Glomerular endothelial cell (primary cell): ENCODE results near the gene PRR14L. TPM values are rescaled to one million over a fixed set of nuclear protein-coding genes. Genes with fewer than 3 reads are reported as not detected.

Experiments
- DNase-seq: peaks from one replicate; pipeline ENCODE4 v3.0.0-alpha.2; 2011; ENCODE audit warnings: low read depth, low spot score; ENCODE audit errors: extremely low read depth
- total RNA-seq: library from RNA; depleted of rRNA; stranded (reverse); fragments of >200 nt; gene quantifications from 2 replicates; pipeline ENCODE4 v1.2.3, GENCODE V29; 2015

Gene PRR14L
- total RNA-seq, 1 donor from 2014 or later: 37.2 TPM

- DNase-seq: no peak
These were observed 102.9 kb downstream of the PRR14L start for GRCh38 chr22:31647066-31647465.

GRCh38 chr22:31646186-31647019, 103.5 kb downstream of the PRR14L start:
- DNase-seq: peak; percentile 98

GRCh38 chr22:31639436-31640039, 110.4 kb downstream of the PRR14L start:
- no peak for DNase-seq

GRCh38 chr22:31637891-31638618, 111.9 kb downstream of the PRR14L start:
- no peak for DNase-seq

GRCh38 chr22:31637447-31637890, 112.5 kb downstream of the PRR14L start:
- DNase-seq: no peak

GRCh38 chr22:31635638-31636306, 114.2 kb downstream of the PRR14L start:
- no peak for DNase-seq

GRCh38 chr22:31631436-31631835, 118.5 kb downstream of the PRR14L start:
- no peak for DNase-seq

Other genes with a start within 250 kb of the PRR14L start
- 61.8 and 62.5 TPM in 2 replicates for gene PISD, start 87.9 kb downstream of the PRR14L start, total RNA-seq
- 10.2 and 13.7 TPM in 2 replicates for gene DEPDC5, start 3.9 kb upstream of the PRR14L start, total RNA-seq
- gene YWHAH, start 194.4 kb upstream of the PRR14L start, total RNA-seq: 143 and 188 TPM in 2 replicates